ENCODE results near the gene HIVEP3.

Gene HIVEP3

GRCh38 chr1:41739061-41739955 is 179.4 kb downstream of the HIVEP3 start:
- Histone ChIP-seq H4K20me1 (ENCODE audit: insufficient read depth, low read length) (no peaks in the 10 kb centered on the region), H3K79me2 (ENCODE audit: insufficient read depth, low read length) (no peaks in the 10 kb centered on the region), H3K9me3 (ENCODE audit: low read length) (no peaks in the 10 kb centered on the region), H3K9ac (ENCODE audit: low read length) (no peak overlapping the region; the same call in 1 of the 2 replicates), H3K4me3 (ENCODE audit: low read depth, low read length, poor library complexity, severe bottlenecking) (no peak overlapping the region), H3K4me2 (ENCODE audit: low read length) (peak overlapping the region; percentile 43; the same call in 1 of the 2 replicates), H3K27ac (ENCODE audit: low read depth, low read length, poor library complexity, severe bottlenecking) (no peak overlapping the region), H3K36me3 (ENCODE audit: insufficient read depth, low read length) (no peaks in the 10 kb centered on the region), H3K9me2 (ENCODE audit: low read depth, low read length) (no peaks in the 10 kb centered on the region), H3F3A (ENCODE audit: insufficient read depth, low read length) (no peaks in the 10 kb centered on the region), H2AFZ (ENCODE audit: low read length) (no peak overlapping the region), H3K27me3 (ENCODE audit: insufficient read depth, low read length) (no peaks in the 10 kb centered on the region), H3K4me1 (ENCODE audit: insufficient read depth, low read length, severe bottlenecking) (peaks cover 30% of the 10 kb centered on the region)
- TF ChIP-seq CTCF (IDR thresholded peaks at IDR 0.05; ENCODE audit: low read length) (no peak), EZH2 (IDR thresholded peaks at IDR 0.05; ENCODE audit: borderline replicate concordance, low read length) (no peak)

- no peak overlapping the region for H3K4me2 ChIP-seq (ENCODE audit: low read length)
Measured at GRCh38 chr1:41738475-41738874, 180.2 kb downstream of the HIVEP3 start.

GRCh38 chr1:41738006-41738405 is 180.7 kb downstream of the HIVEP3 start:
- no peak overlapping the region for H2AFZ ChIP-seq (ENCODE audit: low read length)
- H3K79me2 ChIP-seq (ENCODE audit: insufficient read depth, low read length), result no peaks in the 10 kb centered on the region
- no peaks in the 10 kb centered on the region for H3K9me3 ChIP-seq (ENCODE audit: low read length)
- H3K4me2 ChIP-seq (ENCODE audit: low read length), result no peak overlapping the region
- no peaks in the 10 kb centered on the region for H3K9me2 ChIP-seq (ENCODE audit: low read depth, low read length)
- no peaks in the 10 kb centered on the region for H3K27me3 ChIP-seq (ENCODE audit: insufficient read depth, low read length)
- H3K36me3 ChIP-seq (ENCODE audit: insufficient read depth, low read length), result no peaks in the 10 kb centered on the region
- no peak overlapping the region for H3K9ac ChIP-seq (ENCODE audit: low read length)
- H3F3A ChIP-seq (ENCODE audit: insufficient read depth, low read length), result no peaks in the 10 kb centered on the region
- TF ChIP-seq CTCF (IDR thresholded peaks at IDR 0.05; ENCODE audit: low read length) (no peak), EZH2 (IDR thresholded peaks at IDR 0.05; ENCODE audit: borderline replicate concordance, low read length) (no peak)
- peaks cover 30% of the 10 kb centered on the region for H3K4me1 ChIP-seq (ENCODE audit: insufficient read depth, low read length, severe bottlenecking)
- no peak overlapping the region for H3K27ac ChIP-seq (ENCODE audit: low read depth, low read length, poor library complexity, severe bottlenecking)
- H3K4me3 ChIP-seq (ENCODE audit: low read depth, low read length, poor library complexity, severe bottlenecking), result no peak overlapping the region
- H4K20me1 ChIP-seq (ENCODE audit: insufficient read depth, low read length), result no peaks in the 10 kb centered on the region

More at GRCh38 chr1:41738475-41738874, 180.2 kb downstream of the HIVEP3 start:
- no peaks in the 10 kb centered on the region for H3K9me3 ChIP-seq (ENCODE audit: low read length)
- H3K36me3 ChIP-seq (ENCODE audit: insufficient read depth, low read length), result no peaks in the 10 kb centered on the region
- peaks cover 30% of the 10 kb centered on the region for H3K4me1 ChIP-seq (ENCODE audit: insufficient read depth, low read length, severe bottlenecking)
- no peak overlapping the region for H3K4me3 ChIP-seq (ENCODE audit: low read depth, low read length, poor library complexity, severe bottlenecking)
- H3K9ac ChIP-seq (ENCODE audit: low read length), result no peak overlapping the region; the same call in 1 of the 2 replicates
- no peaks in the 10 kb centered on the region for H3F3A ChIP-seq (ENCODE audit: insufficient read depth, low read length)
- no peaks in the 10 kb centered on the region for H3K27me3 ChIP-seq (ENCODE audit: insufficient read depth, low read length)
- no peaks in the 10 kb centered on the region for H3K79me2 ChIP-seq (ENCODE audit: insufficient read depth, low read length)
- H4K20me1 ChIP-seq (ENCODE audit: insufficient read depth, low read length), result no peaks in the 10 kb centered on the region
- no peak for TF ChIP-seq CTCF (IDR thresholded peaks at IDR 0.05; ENCODE audit: low read length)
- TF ChIP-seq EZH2 (IDR thresholded peaks at IDR 0.05; ENCODE audit: borderline replicate concordance, low read length), result no peak
- no peak overlapping the region for H2AFZ ChIP-seq (ENCODE audit: low read length)
- no peak overlapping the region for H3K27ac ChIP-seq (ENCODE audit: low read depth, low read length, poor library complexity, severe bottlenecking)
- H3K9me2 ChIP-seq (ENCODE audit: low read depth, low read length), result no peaks in the 10 kb centered on the region

Measured in OCI-LY1 (cell line).